Fibroblast of lung (primary cell): Measurements from ENCODE around the gene OOSP1. TPM values are rescaled to one million over a fixed set of nuclear protein-coding genes. Genes with fewer than 3 reads are reported as not detected.

Experiments
- DNase-seq, 2 donors: peaks; one replicate each; pipeline versions ENCODE4 v3.0.0 to v3.0.0-alpha.2; 2010; ENCODE audit warnings: low read depth in 2 of 2
- H2AFZ ChIP-seq: 2 replicates; pipeline ENCODE4 v1.5.1; 2012; ENCODE audit warnings: low read length, control low read depth, inconsistent platforms
- H3K27ac ChIP-seq: 2 replicates; pipeline ENCODE4 v1.5.1; 2011; ENCODE audit warnings: low read length, control low read depth; ENCODE audit not compliant: insufficient read depth
- H3K27me3 ChIP-seq: 2 replicates; pipeline ENCODE4 v1.5.1; 2011; ENCODE audit warnings: mild to moderate bottlenecking, low read length; ENCODE audit not compliant: control insufficient read depth, insufficient read depth
- H3K36me3 ChIP-seq: 2 replicates; pipeline ENCODE4 v1.5.1; 2011; ENCODE audit warnings: low read length; ENCODE audit not compliant: control insufficient read depth, insufficient read depth
- H3K4me1 ChIP-seq: 2 replicates; pipeline ENCODE4 v1.5.1; 2011; ENCODE audit warnings: low read length; ENCODE audit not compliant: control insufficient read depth, insufficient read depth; ENCODE audit errors: extremely low read depth
- H3K4me2 ChIP-seq: 2 replicates; pipeline ENCODE4 v1.5.1; 2011; ENCODE audit warnings: low read length, control low read depth; ENCODE audit not compliant: insufficient read depth; ENCODE audit errors: extremely low read depth
- H3K4me3 ChIP-seq, 4 experiments: fragments of 200-600 bp in 1 of 4; sonication (generic) in 1 of 4; replicated peaks in 1 of 4; 2 replicates each; pipeline ENCODE4 v1.5.1; 2011 to 2016; ENCODE audit warnings: low read length in 4 of 4, low read depth in 3 of 4, mild to moderate bottlenecking in 3 of 4, control low read depth in 2 of 4, inconsistent platforms in 1 of 4, mixed read lengths in 1 of 4; ENCODE audit not compliant: insufficient read depth in 1 of 4; ENCODE audit errors: control extremely low read depth in 1 of 4
- H3K79me2 ChIP-seq: 2 replicates; pipeline ENCODE4 v1.5.1; 2012; ENCODE audit warnings: mild to moderate bottlenecking, low read length, inconsistent platforms; ENCODE audit not compliant: control insufficient read depth, insufficient read depth
- H3K9ac ChIP-seq: 2 replicates; pipeline ENCODE4 v1.5.1; 2011; ENCODE audit warnings: mild to moderate bottlenecking, low read length, control low read depth; ENCODE audit not compliant: insufficient read depth
- H3K9me3 ChIP-seq: 2 replicates; pipeline ENCODE4 v1.5.1; 2012; ENCODE audit warnings: low read depth, low read length; ENCODE audit not compliant: control insufficient read depth, insufficient read depth
- H4K20me1 ChIP-seq: 2 replicates; pipeline ENCODE4 v1.5.1; 2011; ENCODE audit warnings: low read length; ENCODE audit not compliant: control insufficient read depth, insufficient read depth; ENCODE audit errors: extremely low read depth
- CTCF ChIP-seq, 2 donors: IDR thresholded peaks in 1 of 2; conservative IDR thresholded peaks in 1 of 2; 1 replicate in 1 of 2; 2 replicates in 1 of 2; pipeline ENCODE4 v1.5.1; 2011 to 2012; ENCODE audit warnings: low read length in 2 of 2, control low read depth in 1 of 2, inconsistent platforms in 1 of 2, low read depth in 1 of 2, mild to moderate bottlenecking in 1 of 2
- EZH2 ChIP-seq: IDR thresholded peaks from 2 replicates; pipeline ENCODE4 v1.5.1; 2012; ENCODE audit warnings: low read length, control low read depth, mild to moderate bottlenecking; ENCODE audit errors: missing control alignments
- polyA plus RNA-seq, 2 donors: library from polyadenylated mRNA; depleted of rRNA in 1 of 2; stranded (reverse) in 1 of 2; unstranded in 1 of 2; fragments of >200 nt; gene quantifications; 2 replicates each; pipeline ENCODE4 v1.2.1, GENCODE V29; 2011 to 2012; ENCODE audit warnings: missing spikeins in 1 of 2
- total RNA-seq: library from RNA; depleted of rRNA; stranded (reverse); fragments of >200 nt; gene quantifications from 2 replicates; pipeline ENCODE4 v1.2.1, GENCODE V29; 2014

OOSP1 gene
- total and polyA plus RNA-seq, 2 donors (not counting 1 experiment from before 2014, with no cell fraction given) = not detected

DNA sequence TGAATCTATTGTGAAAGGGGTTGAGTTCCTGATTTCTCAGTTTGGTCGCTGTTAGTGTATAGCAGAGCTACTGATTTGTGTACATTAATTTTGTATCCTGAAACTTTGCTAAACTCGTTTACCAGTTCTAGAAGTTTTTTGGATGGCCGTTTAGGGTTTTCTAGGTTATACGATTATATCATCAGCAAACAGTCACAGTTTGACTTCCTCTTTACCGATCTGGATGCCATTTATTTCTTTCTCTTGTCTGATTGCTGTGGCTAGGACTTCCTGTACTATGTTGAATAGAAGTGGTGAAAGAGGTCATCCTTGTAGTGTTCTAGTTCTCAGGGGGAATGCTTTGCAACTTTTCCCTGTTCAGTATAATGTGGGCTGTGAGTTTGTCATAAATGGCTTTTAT is 54.2 kb downstream of the OOSP1 start:
- no peaks in the 10 kb centered on the region for H4K20me1 ChIP-seq
- H3K27ac ChIP-seq = no peak overlapping the region
- no peak for TF ChIP-seq CTCF (conservative IDR thresholded peaks at IDR 0.05 in 1 of 2, IDR thresholded peaks at IDR 0.05 in 1 of 2; ENCODE audit: low read depth in 1 of 2, low read length in 2 of 2)
- TF ChIP-seq EZH2 = no peak
- no peaks in the 10 kb centered on the region for H3K79me2 ChIP-seq
- H3K27me3 ChIP-seq = no peaks in the 10 kb centered on the region
- H3K4me2 ChIP-seq = no peak overlapping the region
- no peak overlapping the region for H2AFZ ChIP-seq
- no peaks in the 10 kb centered on the region for H3K4me1 ChIP-seq
- no peaks in the 10 kb centered on the region for H3K36me3 ChIP-seq
- H3K9ac ChIP-seq = no peak overlapping the region
- no peak overlapping the region for H3K4me3 ChIP-seq
- DNase-seq = no peak
- no peaks in the 10 kb centered on the region for H3K9me3 ChIP-seq

DNA sequence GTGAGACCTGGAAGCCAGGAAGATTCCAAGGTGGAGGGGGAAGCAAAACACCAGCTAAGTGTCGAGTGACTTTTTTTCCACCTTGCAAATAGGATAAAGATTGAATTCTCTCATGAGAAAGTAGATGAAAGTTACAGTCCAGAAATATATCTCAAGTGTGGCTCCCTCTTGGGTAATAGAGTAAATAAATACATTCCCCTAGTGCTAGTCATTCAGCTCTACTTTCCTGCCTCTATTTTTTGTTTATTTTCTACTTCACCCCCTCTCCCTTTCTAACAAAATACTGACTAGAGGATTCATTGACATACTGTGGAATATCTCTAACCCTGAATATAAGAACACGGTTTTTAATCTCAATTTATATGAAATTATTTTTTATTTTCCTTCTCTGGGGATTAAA is 59.6 kb downstream of the OOSP1 start:
- Histone ChIP-seq H3K4me1 (no peaks in the 10 kb centered on the region), H3K4me2 (no peak overlapping the region), H3K9ac (no peak overlapping the region), H3K4me3 (no peak overlapping the region), H3K27me3 (no peaks in the 10 kb centered on the region), H4K20me1 (no peaks in the 10 kb centered on the region), H3K36me3 (no peaks in the 10 kb centered on the region), H3K9me3 (no peaks in the 10 kb centered on the region), H2AFZ (no peak overlapping the region), H3K27ac (no peak overlapping the region), H3K79me2 (no peaks in the 10 kb centered on the region)
- TF ChIP-seq CTCF (conservative IDR thresholded peaks at IDR 0.05 in 1 of 2, IDR thresholded peaks at IDR 0.05 in 1 of 2; ENCODE audit: low read depth in 1 of 2, low read length in 2 of 2) = no peak
- TF ChIP-seq EZH2 = no peak
- DNase-seq = no peak

GRCh38 chr11:59999691-60000090 is 61.5 kb downstream of the OOSP1 start:
- H3K4me1 ChIP-seq = no peaks in the 10 kb centered on the region
- no peaks in the 10 kb centered on the region for H3K27me3 ChIP-seq
- no peak overlapping the region for H3K27ac ChIP-seq
- no peaks in the 10 kb centered on the region for H3K79me2 ChIP-seq
- H3K9me3 ChIP-seq = no peaks in the 10 kb centered on the region
- TF ChIP-seq EZH2 (no peak), CTCF (conservative IDR thresholded peaks at IDR 0.05 in 1 of 2, IDR thresholded peaks at IDR 0.05 in 1 of 2; ENCODE audit: low read depth in 1 of 2, low read length in 2 of 2) (no peak)
- H3K4me3 ChIP-seq = no peak overlapping the region
- no peak overlapping the region for H3K9ac ChIP-seq
- no peaks in the 10 kb centered on the region for H4K20me1 ChIP-seq
- no peaks in the 10 kb centered on the region for H3K36me3 ChIP-seq
- DNase-seq = no peak
- H3K4me2 ChIP-seq = no peak overlapping the region
- H2AFZ ChIP-seq = no peak overlapping the region
